T-cell (primary cell): ENCODE results near the gene TSHR. TPM values are rescaled to one million over a fixed set of nuclear protein-coding genes. Genes with fewer than 3 reads are reported as not detected.

Experiments used
- ATAC-seq, 4 experiments: fragments of 200-7000 bp in 3 of 4; fragments of 150-1000 bp in 1 of 4; cut with Tn5 transposase; replicated peaks in 1 of 4; 1 replicate in 3 of 4; 2 replicates in 1 of 4; pipeline ENCODE4 v1.10.0; 2021; ENCODE audit warnings: moderate library complexity in 3 of 4, mild to moderate bottlenecking in 2 of 4, moderate number of reproducible peaks in 1 of 4
- CTCF ChIA-PET, 2 donors: fragments of 300-600 bp; sonication (Branson Sonifier 250); formaldehyde crosslinking; loops; one replicate each; lab custom pipeline; 2022; ENCODE audit warnings: antibody characterized with exemption in 2 of 2; lab: Charles Lee
- POLR2A ChIA-PET, 2 donors: fragments of 300-600 bp; sonication (Branson Sonifier 250); formaldehyde crosslinking; loops; one replicate each; lab custom pipeline; 2022; ENCODE audit warnings: antibody characterized with exemption in 2 of 2; lab: Charles Lee
- DNase-seq, 35 experiments: peaks; one replicate each; pipeline versions ENCODE4 v3.0.0 to v3.0.0-alpha.2; 2013 to 2023
- H3K27ac ChIP-seq: one replicate; pipeline ENCODE4 v1.5.1; 2013; ENCODE audit warnings: low read length
- H3K27me3 ChIP-seq, 2 experiments: replicated peaks in 1 of 2; 1 replicate in 1 of 2; 2 replicates in 1 of 2; pipeline versions ENCODE4 v1.6.1 to v1.7.0; 2013; ENCODE audit warnings: low read length in 1 of 2, mixed read lengths in 1 of 2; ENCODE audit not compliant: control insufficient read depth in 2 of 2, insufficient read depth in 2 of 2; ENCODE audit errors: extremely low read depth in 1 of 2
- H3K36me3 ChIP-seq, 2 donors: 1 replicate in 1 of 2; 2 replicates in 1 of 2; pipeline versions ENCODE4 v1.6.1 to v1.7.0; 2013; ENCODE audit warnings: low read length in 1 of 2; ENCODE audit not compliant: control insufficient read depth in 2 of 2, insufficient read depth in 1 of 2; ENCODE audit errors: extremely low read depth in 1 of 2
- H3K4me1 ChIP-seq, 2 experiments: 1 replicate in 1 of 2; 2 replicates in 1 of 2; pipeline versions ENCODE4 v1.6.1 to v1.7.0; 2013; ENCODE audit warnings: low read length in 2 of 2, mixed read lengths in 1 of 2; ENCODE audit not compliant: insufficient read depth in 2 of 2, control insufficient read depth in 1 of 2; ENCODE audit errors: extremely low read depth in 1 of 2
- H3K4me3 ChIP-seq, 2 donors: 1 replicate in 1 of 2; 2 replicates in 1 of 2; pipeline versions ENCODE4 v1.5.1 to v1.7.0; 2013; ENCODE audit warnings: mild to moderate bottlenecking in 2 of 2, low read length in 1 of 2, moderate library complexity in 1 of 2; ENCODE audit not compliant: control insufficient read depth in 1 of 2; ENCODE audit errors: extremely low read depth in 1 of 2
- H3K9me3 ChIP-seq: 2 replicates; pipeline ENCODE4 v1.7.0; 2013
- H3K27ac Mint-ChIP-seq, 2 donors: one replicate each; pipeline ENCODE4 v1.8.0; 2020 to 2021; ENCODE audit warnings: mild to moderate bottlenecking in 2 of 2, mixed read lengths in 2 of 2
- H3K27me3 Mint-ChIP-seq, 2 donors: one replicate each; pipeline ENCODE4 v1.8.0; 2021 to 2022; ENCODE audit warnings: mixed read lengths in 2 of 2
- H3K36me3 Mint-ChIP-seq: one replicate; pipeline ENCODE4 v1.8.0; 2021; ENCODE audit warnings: mixed read lengths
- H3K4me1 Mint-ChIP-seq, 3 donors: one replicate each; pipeline ENCODE4 v1.8.0; 2020 to 2022; ENCODE audit warnings: mixed read lengths in 3 of 3, mild to moderate bottlenecking in 1 of 3
- H3K4me3 Mint-ChIP-seq, 3 donors: one replicate each; pipeline ENCODE4 v1.8.0; 2020 to 2022; ENCODE audit warnings: mild to moderate bottlenecking in 3 of 3, mixed read lengths in 3 of 3, moderate library complexity in 3 of 3
- H3K9me3 Mint-ChIP-seq, 3 donors: one replicate each; pipeline ENCODE4 v1.8.0; 2020 to 2022; ENCODE audit warnings: mixed read lengths in 3 of 3
- WGBS: methylation state at CpG from one replicate; pipeline ENCODE4 v1.1.5; 2013; ENCODE audit warnings: missing lambda C conversion rate; ENCODE audit not compliant: insufficient coverage; 5-methylcytosine and 5-hydroxymethylcytosine counted together
- total RNA-seq, 35 experiments: library from RNA in 6 of 35; stranded (reverse) in 6 of 35; fragments of 120-200 nt in 1 of 35; gene quantifications; one replicate each; pipeline versions ENCODE4 v1.2.1 to v1.2.4 and lab custom pipeline; 2013 to 2026

Gene TSHR
- total RNA-seq, 5 donors from 2014 or later (not counting 1 experiment from before 2014, with no cell fraction given) = 0.25 to 1.7 (median 0.86) TPM

GRCh38 chr14:80988735-80989429, 33.5 kb downstream of the TSHR start:
- Histone ChIP-seq H3K27me3 (peaks cover 0 to 4% of the 10 kb centered on the region in 2 experiments), H3K4me1 (no peaks in the 10 kb centered on the region), H3K36me3 (no peaks in the 10 kb centered on the region), H3K27ac (no peak overlapping the region), H3K9me3 (no peaks in the 10 kb centered on the region), H3K4me3 (no peak overlapping the region)
- Mint-ChIP-seq H3K36me3 (no peaks in the 10 kb centered on the region), H3K4me3 (no peak overlapping the region), H3K27ac (no peak overlapping the region), H3K9me3 (no peaks in the 10 kb centered on the region), H3K4me1 (no peaks in the 10 kb centered on the region), H3K27me3 (peaks cover 2 to 3% of the 10 kb centered on the region in 2 donors)
- ChIA-PET CTCF (interaction anchor here (0.7 to 7.7 kb wide), 9 partner anchors 10 to 182 kb away, joined by 3 to 85 read pairs (median 3); partner anchors contain the start of gene TSHR (in 2 of the 2)), POLR2A (no interaction called here)
- ATAC-seq (no peak), DNase-seq (no peak)
- WGBS = 46% methylated on average over 3 of the region's 6 CpGs

- peaks cover 0 to 4% of the 10 kb centered on the region in 2 experiments for H3K27me3 ChIP-seq
- CTCF ChIA-PET = interaction anchor here (0.5 to 1.5 kb wide), 10 partner anchors 33 to 575 kb away, joined by 3 to 5 read pairs (median 3); no protein-coding TSS in a partner anchor
- H3K36me3 ChIP-seq = no peaks in the 10 kb centered on the region
- ATAC-seq = no peak
- Mint-ChIP-seq H3K27me3 (peaks cover 12 to 15% of the 10 kb centered on the region in 2 donors), H3K4me3 (no peak overlapping the region), H3K36me3 (no peaks in the 10 kb centered on the region), H3K9me3 (no peaks in the 10 kb centered on the region), H3K27ac (no peak overlapping the region), H3K4me1 (peaks cover 0 to 7% (median 5%) of the 10 kb centered on the region in 3 donors)
- H3K4me1 ChIP-seq = no peaks in the 10 kb centered on the region
- H3K9me3 ChIP-seq = no peaks in the 10 kb centered on the region
- DNase-seq = no peak
- POLR2A ChIA-PET = interaction anchor here (0.6 kb wide), 4 partner anchors 15 to 526 kb away, joined by 3 to 10 read pairs (median 6); no protein-coding TSS in a partner anchor
- no peak overlapping the region for H3K27ac ChIP-seq
- no CpG with 5 or more reads among the region's 3 CpGs for WGBS
- H3K4me3 ChIP-seq = no peak overlapping the region
Observed at GRCh38 chr14:80992580-80992979, 37.2 kb downstream of the TSHR start.

- WGBS = 50% methylated on average over 5 of the region's 13 CpGs
- POLR2A ChIA-PET = interaction anchor here in 1 of 2 donors (0.6 kb wide), 1 partner anchor 71 kb away, joined by 3 read pairs; no protein-coding TSS in a partner anchor
- Mint-ChIP-seq H3K4me3 (no peak overlapping the region), H3K9me3 (no peaks in the 10 kb centered on the region), H3K4me1 (peaks cover 0 to 7% (median 5%) of the 10 kb centered on the region in 3 donors), H3K36me3 (no peaks in the 10 kb centered on the region), H3K27ac (no peak overlapping the region), H3K27me3 (peaks cover 11 to 19% of the 10 kb centered on the region in 2 donors)
- H3K27me3 ChIP-seq = no peaks in the 10 kb centered on the region
- no peak overlapping the region for H3K4me3 ChIP-seq
- DNase-seq (peak in 13 of 35 experiments; percentile 4 to 58 (median 15)), ATAC-seq (peak in 3 of 4 experiments; percentile 67 to 78 (median 69))
- CTCF ChIA-PET = interaction anchor here (0.6 to 2.3 kb wide), 26 partner anchors 9 to 468 kb away, joined by 3 to 22 read pairs (median 5); no protein-coding TSS in a partner anchor
- no peaks in the 10 kb centered on the region for H3K4me1 ChIP-seq
- H3K9me3 ChIP-seq = no peaks in the 10 kb centered on the region
- no peak overlapping the region for H3K27ac ChIP-seq
- H3K36me3 ChIP-seq = no peaks in the 10 kb centered on the region
Observed at GRCh38 chr14:80996049-80996901, 40.9 kb downstream of the TSHR start.

GRCh38 chr14:81001447-81001846, 46.0 kb downstream of the TSHR start:
- H3K36me3 ChIP-seq = no peaks in the 10 kb centered on the region
- ChIA-PET CTCF (no interaction called here), POLR2A (no interaction called here)
- H3K4me3 ChIP-seq = no peak overlapping the region
- H3K9me3 ChIP-seq = no peaks in the 10 kb centered on the region
- no peak overlapping the region for H3K4me3 Mint-ChIP-seq
- DNase-seq (no peak), ATAC-seq (no peak)
- no peaks in the 10 kb centered on the region for H3K27me3 ChIP-seq
- no peak overlapping the region for H3K27ac Mint-ChIP-seq
- H3K27ac ChIP-seq = no peak overlapping the region
- no peaks in the 10 kb centered on the region for H3K36me3 Mint-ChIP-seq
- 74% methylated on average over 5 of the region's 6 CpGs for WGBS
- H3K4me1 ChIP-seq = no peaks in the 10 kb centered on the region
- H3K4me1 Mint-ChIP-seq = peaks cover 0 to 4% (median 3%) of the 10 kb centered on the region in 3 donors
- peaks cover 10 to 16% of the 10 kb centered on the region in 2 donors for H3K27me3 Mint-ChIP-seq
- no peaks in the 10 kb centered on the region for H3K9me3 Mint-ChIP-seq

GRCh38 chr14:81004575-81004974, 49.2 kb downstream of the TSHR start:
- no peak overlapping the region for H3K4me3 ChIP-seq
- DNase-seq (no peak), ATAC-seq (no peak)
- Mint-ChIP-seq H3K36me3 (no peaks in the 10 kb centered on the region), H3K27me3 (peaks cover 3 to 8% of the 10 kb centered on the region in 2 donors), H3K4me1 (no peaks in the 10 kb centered on the region), H3K27ac (no peak overlapping the region), H3K9me3 (no peaks in the 10 kb centered on the region), H3K4me3 (no peak overlapping the region)
- H3K4me1 ChIP-seq = no peaks in the 10 kb centered on the region
- ChIA-PET POLR2A (no interaction called here), CTCF (no interaction called here)
- no peaks in the 10 kb centered on the region for H3K27me3 ChIP-seq
- H3K9me3 ChIP-seq = no peaks in the 10 kb centered on the region
- no CpG with 5 or more reads among the region's 1 CpG for WGBS
- no peak overlapping the region for H3K27ac ChIP-seq
- no peaks in the 10 kb centered on the region for H3K36me3 ChIP-seq

GRCh38 chr14:81005540-81006228, 50.3 kb downstream of the TSHR start:
- Mint-ChIP-seq H3K9me3 (no peaks in the 10 kb centered on the region), H3K4me3 (no peak overlapping the region), H3K27ac (no peak overlapping the region), H3K27me3 (peaks cover 3 to 6% of the 10 kb centered on the region in 2 donors), H3K4me1 (no peaks in the 10 kb centered on the region), H3K36me3 (no peaks in the 10 kb centered on the region)
- H3K4me1 ChIP-seq = no peaks in the 10 kb centered on the region
- H3K27ac ChIP-seq = no peak overlapping the region
- no peak for DNase-seq
- H3K9me3 ChIP-seq = no peaks in the 10 kb centered on the region
- no peak for ATAC-seq
- no peaks in the 10 kb centered on the region for H3K27me3 ChIP-seq
- ChIA-PET POLR2A (no interaction called here), CTCF (no interaction called here)
- WGBS = 100% methylated on average over 2 of the region's 8 CpGs
- no peak overlapping the region for H3K4me3 ChIP-seq
- H3K36me3 ChIP-seq = no peaks in the 10 kb centered on the region
